GM20431 (cell line): ENCODE measurements around the gene ATP2B2.
"Not testable (repeated sequence)": the region's sequence is repeated elsewhere in the genome, so short reads cannot be mapped to it uniquely, and the experiment has no call there.

Experiments
- in situ Hi-C: fragments of 300-500 bp; cut with MseI, MboI; formaldehyde crosslinking; loops from one replicate; pipeline ENCODE4 v1.15.0; 2020; ENCODE audit warnings: low sequenced_read_pairs; ENCODE audit not compliant: unreplicated experiment

Gene ATP2B2

GRCh38 chr3:10299175-10299574 lies 206.2 kb downstream of the ATP2B2 start:
- in situ Hi-C loops = no loop called here

GRCh38 chr3:10298064-10298463 lies 207.3 kb downstream of the ATP2B2 start:
- in situ Hi-C loops = not testable (repeated sequence)

- in situ Hi-C loops = no loop called here
These were observed 211.3 kb downstream of the ATP2B2 start for GRCh38 chr3:10294030-10294586.

GRCh38 chr3:10292505-10293419 lies 212.6 kb downstream of the ATP2B2 start, which contains the start of gene GHRL:
TSS of gene GHRL (minus strand) at chr3:10292947. CDS start at chr3:10290180, 2,767 bp downstream.
- in situ Hi-C loops = no loop called here

- in situ Hi-C loops = no loop called here
These were observed 213.7 kb downstream of the ATP2B2 start for GRCh38 chr3:10291641-10292040.

- in situ Hi-C loops = no loop called here
These were observed 214.8 kb downstream of the ATP2B2 start for GRCh38 chr3:10290481-10291176.

- in situ Hi-C loops = no loop called here
These were observed 215.5 kb downstream of the ATP2B2 start for GRCh38 chr3:10289787-10290355.

- in situ Hi-C loops = no loop called here
These were observed 216.3 kb downstream of the ATP2B2 start for GRCh38 chr3:10289077-10289476.

- in situ Hi-C loops = no loop called here
These were observed 216.8 kb downstream of the ATP2B2 start for GRCh38 chr3:10288575-10288960.

GRCh38 chr3:10287936-10288574 lies 217.3 kb downstream of the ATP2B2 start:
- in situ Hi-C loops = no loop called here

- in situ Hi-C loops = no loop called here
These were observed 218.6 kb downstream of the ATP2B2 start for GRCh38 chr3:10286596-10287295.

- in situ Hi-C loops = no loop called here
These were observed 219.3 kb downstream of the ATP2B2 start for GRCh38 chr3:10286133-10286524.

- in situ Hi-C loops = no loop called here
These were observed 219.9 kb downstream of the ATP2B2 start for GRCh38 chr3:10285272-10286132.

GRCh38 chr3:10284496-10284895 lies 220.9 kb downstream of the ATP2B2 start:
- in situ Hi-C loops = no loop called here

GRCh38 chr3:10283638-10284037 lies 221.7 kb downstream of the ATP2B2 start:
- in situ Hi-C loops = no loop called here

GRCh38 chr3:10281951-10282350 lies 223.4 kb downstream of the ATP2B2 start:
- in situ Hi-C loops = no loop called here

GRCh38 chr3:10280571-10280970 lies 224.8 kb downstream of the ATP2B2 start:
- in situ Hi-C loops = no loop called here

GRCh38 chr3:10280177-10280529 lies 225.2 kb downstream of the ATP2B2 start:
- in situ Hi-C loops = no loop called here
